NCI-H1694 treated with DMSO at 0.1 percent for 48 hours (cell line): ENCODE results near the gene CFAP46.
"Not testable (repeated sequence)": the region's sequence is repeated elsewhere in the genome, so short reads cannot be mapped to it uniquely, and the experiment has no call there.

Experiments
- DNase-seq: peaks from one replicate; lab custom pipeline; 2025; lab: John Stamatoyannopoulos, UW

CFAP46 gene

GRCh38 chr10:132899054-132899750, 43.2 kb downstream of the CFAP46 start:
- DNase-seq = no peak

DNA sequence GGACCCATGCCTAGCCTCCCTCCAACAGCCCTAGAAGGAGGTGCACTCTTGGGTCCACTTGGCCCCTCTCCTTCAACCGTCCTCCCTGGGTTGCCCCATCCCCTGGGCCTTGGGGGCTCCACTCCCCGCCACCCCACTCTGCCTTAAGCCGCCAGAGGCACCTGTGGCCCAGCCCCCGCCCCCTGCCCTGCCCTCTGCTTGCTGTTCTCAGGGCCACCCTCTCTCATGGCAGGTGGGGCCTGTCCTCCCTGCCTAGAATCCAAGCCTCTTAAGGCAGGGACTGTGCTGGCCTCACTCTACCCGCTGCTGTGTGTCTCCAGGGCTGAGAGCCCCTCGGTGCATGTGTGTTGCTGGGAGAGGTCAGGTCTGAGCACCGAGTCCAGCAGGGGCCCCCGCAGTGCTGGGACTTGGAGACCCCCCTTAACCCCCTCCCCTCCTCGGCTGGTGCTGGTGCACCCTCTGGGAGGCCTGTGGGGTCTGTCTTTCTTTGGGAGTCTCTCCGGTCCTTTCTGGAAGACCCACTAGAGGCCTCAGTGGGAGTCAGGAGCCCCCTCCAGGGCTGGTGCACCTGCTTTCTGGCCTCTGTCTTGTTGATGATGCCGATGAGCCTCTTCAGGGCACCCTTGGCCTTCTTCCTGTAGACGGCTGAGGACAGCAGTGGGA, 43.8 kb downstream of the CFAP46 start:
- no peak for DNase-seq

GRCh38 chr10:132897516-132898381, 44.6 kb downstream of the CFAP46 start:
- no peak for DNase-seq

- DNase-seq = not testable (repeated sequence)
These were observed 48.6 kb downstream of the CFAP46 start for GRCh38 chr10:132893786-132894185.

GRCh38 chr10:132893090-132893489, 49.3 kb downstream of the CFAP46 start:
- no peak for DNase-seq

GRCh38 chr10:132892004-132892403, 50.4 kb downstream of the CFAP46 start:
- DNase-seq = no peak

- DNase-seq = no peak
These were observed 51.0 kb downstream of the CFAP46 start for GRCh38 chr10:132891368-132891767.

DNA sequence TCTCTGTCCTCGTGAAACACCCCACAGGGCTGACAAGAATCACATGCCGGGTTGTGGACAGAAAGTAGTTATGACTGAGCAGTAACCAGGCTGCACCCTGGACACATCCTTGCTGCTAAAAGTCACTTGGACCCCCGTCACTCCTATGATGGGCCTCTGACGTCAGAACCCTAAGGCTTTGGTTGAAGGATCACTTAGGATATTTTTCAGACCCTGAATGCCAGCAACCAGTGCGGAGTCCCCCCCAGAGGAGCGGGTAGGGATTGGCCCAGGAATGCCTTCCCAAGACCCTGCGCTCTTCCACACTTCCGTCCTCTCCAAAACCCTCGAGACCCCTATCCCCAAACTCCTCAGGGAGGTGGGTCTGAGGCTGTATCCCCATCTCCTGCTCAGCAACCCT, 52.1 kb downstream of the CFAP46 start:
- no peak for DNase-seq

- DNase-seq = no peak
These were observed 52.8 kb downstream of the CFAP46 start for GRCh38 chr10:132889556-132889955.

DNA sequence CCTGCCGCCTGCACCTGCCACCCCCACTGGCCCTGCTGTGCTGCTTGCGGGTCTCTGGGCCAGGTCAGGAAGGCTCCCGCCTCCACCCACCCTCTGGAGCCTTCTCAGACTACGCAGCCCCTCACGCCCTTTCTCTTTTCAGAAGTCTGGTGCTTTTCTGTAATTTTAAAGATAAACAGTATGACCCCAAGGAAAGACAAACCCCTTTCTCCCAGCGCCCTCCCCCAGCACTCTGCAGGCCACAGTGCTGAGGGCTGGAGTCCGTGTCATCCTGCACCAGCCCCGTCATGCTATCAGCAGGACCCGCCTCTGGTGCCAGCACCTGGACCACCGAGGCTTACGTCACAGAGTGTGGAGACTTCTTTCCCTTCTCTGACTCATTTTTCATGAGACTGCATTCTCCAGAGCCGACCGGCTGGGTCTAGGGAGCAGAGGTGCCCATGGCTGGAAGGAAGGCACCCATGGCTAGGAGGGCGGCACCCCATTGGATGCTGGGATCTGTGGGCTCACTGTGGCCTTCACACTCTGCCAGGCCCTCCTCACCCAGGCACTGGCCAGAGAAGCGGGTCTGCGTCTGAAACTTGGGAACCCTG, 53.4 kb downstream of the CFAP46 start:
- DNase-seq = no peak

DNA sequence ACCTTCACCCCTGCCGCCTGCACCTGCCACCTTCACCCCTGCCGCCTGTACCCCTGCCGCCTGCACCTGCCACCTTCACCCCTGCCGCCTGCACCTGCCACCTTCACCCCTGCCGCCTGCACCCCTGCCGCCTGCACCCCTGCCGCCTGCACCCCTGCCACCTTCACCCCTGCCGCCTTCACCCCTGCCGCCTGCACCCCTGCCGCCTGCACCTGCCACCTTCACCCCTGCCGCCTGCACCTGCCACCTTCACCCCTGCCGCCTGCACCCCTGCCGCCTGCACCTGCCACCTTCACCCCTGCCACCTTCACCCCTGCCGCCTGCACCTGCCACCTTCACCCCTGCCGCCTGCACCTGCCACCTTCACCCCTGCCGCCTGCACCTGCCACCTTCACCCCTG, 53.9 kb downstream of the CFAP46 start:
- not testable (repeated sequence) for DNase-seq

DNA sequence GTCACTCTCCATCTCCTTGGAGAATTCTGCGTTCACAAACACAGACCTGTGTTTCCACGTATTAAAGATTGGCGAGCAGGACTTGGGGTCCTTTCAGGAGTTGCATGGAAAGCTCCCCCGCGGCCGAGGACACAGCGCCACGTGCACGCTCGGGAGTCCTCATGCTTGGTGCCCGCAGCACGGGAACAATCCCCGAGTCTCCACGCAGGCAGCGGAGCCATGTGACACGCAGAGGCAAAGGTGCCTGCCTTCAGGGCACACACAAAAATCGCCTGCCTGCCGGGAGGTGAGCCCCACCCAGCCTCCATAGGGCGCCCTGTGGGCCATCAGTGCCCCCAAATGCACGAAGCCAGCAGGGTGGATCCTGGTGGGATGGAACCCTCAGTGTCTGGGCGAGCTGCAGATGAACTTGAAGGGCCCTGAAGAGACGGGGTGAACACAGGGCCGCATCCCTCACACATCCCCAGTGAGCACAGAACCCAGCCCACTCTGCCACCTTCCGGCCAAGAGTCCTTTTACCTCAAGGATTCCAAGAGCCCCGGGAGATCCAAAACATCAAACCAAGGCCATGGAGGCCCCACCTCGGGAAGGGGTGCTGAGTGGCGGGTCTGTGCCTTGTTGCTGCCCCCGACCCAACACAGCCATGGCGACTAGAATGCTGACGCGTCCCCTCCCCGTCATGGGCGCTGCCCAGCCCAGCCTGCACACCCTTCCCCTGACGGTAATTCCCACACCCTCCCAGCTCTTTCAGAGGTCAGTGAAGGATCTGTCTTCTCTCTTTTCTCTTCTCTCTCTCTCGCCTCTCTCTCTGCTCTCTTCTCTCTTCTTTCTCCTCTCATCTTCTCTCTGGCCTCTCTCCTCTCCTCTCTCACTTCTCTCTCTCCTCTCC, 55.9 kb downstream of the CFAP46 start:
- no peak for DNase-seq

- DNase-seq = no peak
These were observed 56.7 kb downstream of the CFAP46 start for GRCh38 chr10:132885451-132886210.

GRCh38 chr10:132884691-132885271, 57.6 kb downstream of the CFAP46 start:
- no peak for DNase-seq

DNA sequence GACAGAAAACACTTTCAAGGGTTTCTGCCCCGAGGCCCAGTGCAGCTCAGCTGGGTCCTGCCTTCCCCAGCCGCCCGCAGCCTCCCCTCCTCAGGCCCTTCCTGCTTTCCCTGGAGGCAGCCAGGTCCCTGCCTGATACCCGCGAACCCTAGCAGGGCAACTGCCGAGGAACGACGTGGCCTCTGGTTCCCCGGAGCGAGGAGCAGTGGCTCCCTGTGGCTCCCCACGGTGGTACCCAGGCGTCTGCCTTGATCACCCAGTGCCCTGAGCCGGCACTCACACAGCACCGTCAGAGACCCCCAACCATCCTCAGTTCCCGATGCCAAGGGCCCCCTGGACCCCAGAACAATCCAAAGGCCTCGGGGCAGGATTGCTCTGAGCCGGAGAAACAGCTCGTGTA, 58.3 kb downstream of the CFAP46 start:
- DNase-seq = no peak

DNA sequence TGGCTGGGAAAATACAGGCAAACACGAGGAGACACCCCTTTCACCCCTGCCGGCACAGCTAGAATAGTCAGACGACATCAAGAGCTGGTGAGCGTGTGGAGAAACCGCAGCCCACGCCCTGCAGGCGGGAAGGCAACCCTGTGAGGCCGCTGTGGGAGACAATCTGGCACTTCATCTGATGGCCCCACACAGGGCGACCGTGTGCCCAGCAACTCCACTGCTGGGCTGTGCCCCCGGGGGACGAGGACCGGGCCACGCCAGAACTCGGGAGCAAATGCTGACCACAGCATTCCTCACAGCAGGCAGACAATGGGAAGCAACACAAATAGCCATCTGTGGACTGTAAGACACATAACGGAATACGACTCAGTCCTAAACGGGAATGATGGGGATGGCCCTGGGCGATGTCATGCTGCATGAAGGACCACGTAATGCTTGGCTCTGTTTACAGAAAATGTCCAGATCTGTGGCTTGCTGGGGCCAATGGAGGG, 58.9 kb downstream of the CFAP46 start:
- no peak for DNase-seq

DNA sequence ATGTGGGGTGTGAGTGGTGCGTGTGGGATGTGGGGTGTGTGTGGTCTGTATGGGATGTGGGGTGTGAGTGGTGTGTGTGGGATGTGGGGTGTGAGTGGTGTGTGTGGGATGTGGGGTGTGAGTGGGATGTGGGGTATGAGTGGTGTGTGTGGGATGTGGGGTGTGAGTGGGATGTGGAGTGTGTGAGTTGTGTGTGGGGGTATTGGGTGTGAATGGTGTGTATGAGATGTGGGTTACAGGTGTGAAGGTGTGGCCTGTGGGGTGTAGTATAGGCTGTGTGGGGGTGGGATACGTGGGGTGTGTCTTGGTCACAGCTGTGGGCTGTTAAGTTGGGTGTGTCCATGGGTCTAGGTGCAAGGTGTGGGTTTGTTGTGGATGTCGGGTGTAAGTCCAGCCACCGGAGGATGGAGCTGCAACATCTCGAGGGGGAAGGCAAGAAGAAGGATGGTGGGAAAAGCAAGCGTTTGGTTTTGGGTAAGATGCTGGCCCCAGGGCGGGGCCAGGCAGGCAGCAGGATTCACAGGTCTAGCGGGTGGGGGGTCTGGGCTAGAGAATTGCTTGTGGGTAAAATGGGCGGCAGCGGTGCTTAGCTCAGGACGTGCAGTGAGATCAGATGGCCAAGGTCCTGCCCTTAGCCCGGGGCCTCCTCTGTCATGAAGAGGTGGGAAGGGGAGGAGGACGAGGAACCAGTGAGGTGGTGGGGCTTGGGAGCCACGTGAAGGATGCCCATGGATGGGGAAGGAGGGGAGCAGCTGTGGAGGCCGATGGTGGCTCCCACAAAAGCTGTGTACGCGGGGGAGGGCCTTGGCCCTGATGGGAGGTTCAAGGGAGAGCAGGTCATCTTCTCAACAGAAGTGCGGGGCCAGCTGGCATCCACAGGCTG, 60.1 kb downstream of the CFAP46 start:
- no peak for DNase-seq

GRCh38 chr10:132881186-132881920, 61.0 kb downstream of the CFAP46 start:
- no peak for DNase-seq
